ENCODE measurements around the gene SIGLEC11. TPM values are rescaled to one million over a fixed set of nuclear protein-coding genes. Genes with fewer than 3 reads are reported as not detected.

Gene SIGLEC11
- total RNA-seq, 4 donors from 2014 or later = 2.6 to 7.5 (median 4.3) TPM

GRCh38 chr19:49952906-49953305 lies 8.1 kb downstream of the SIGLEC11 start:
- no peaks in the 10 kb centered on the region for H3K36me3 ChIP-seq
- no peaks in the 10 kb centered on the region for H3K9me3 ChIP-seq
- H3K27me3 ChIP-seq = peaks cover 0 to 4% of the 10 kb centered on the region in 2 donors
- no peak for DNase-seq (ENCODE audit: low spot score in 2 of 2)
- WGBS, 2 donors = 74 to 76% methylated on average over 13 of the region's 13 CpGs
- no peak for TF ChIP-seq POLR2A (IDR thresholded peaks at IDR 0.05)
- TF ChIP-seq EP300 (IDR thresholded peaks at IDR 0.05) = no peak
- no peak for TF ChIP-seq CTCF (IDR thresholded peaks at IDR 0.05)
- no peak overlapping the region for H3K4me3 ChIP-seq
- H3K4me1 ChIP-seq = peaks cover 0 to 46% (median 18%) of the 10 kb centered on the region in 4 donors
- no peak overlapping the region for H3K27ac ChIP-seq

DNA sequence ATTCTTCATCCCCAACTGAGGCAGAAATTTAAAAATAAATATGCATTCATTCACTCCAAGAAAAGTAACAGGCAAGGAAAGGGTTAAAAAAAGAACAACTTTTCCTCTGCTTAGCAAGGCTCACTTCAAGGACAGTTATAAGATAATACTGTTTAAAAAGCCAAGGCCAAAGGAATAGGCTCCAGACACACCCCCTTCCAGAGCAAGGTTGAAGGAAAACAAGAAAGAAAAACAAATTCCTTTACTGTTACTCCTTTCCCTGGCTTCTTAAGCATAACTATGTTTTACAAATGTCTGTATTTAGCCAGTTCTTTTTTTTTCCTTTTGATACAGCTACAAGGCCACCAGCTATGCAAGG lies 8.5 kb downstream of the SIGLEC11 start:
- TF ChIP-seq EP300 (IDR thresholded peaks at IDR 0.05) (no peak), POLR2A (IDR thresholded peaks at IDR 0.05) (no peak), CTCF (IDR thresholded peaks at IDR 0.05) (no peak)
- no peak for DNase-seq (ENCODE audit: low spot score in 2 of 2)
- Histone ChIP-seq H3K27me3 (no peaks in the 10 kb centered on the region), H3K9me3 (no peaks in the 10 kb centered on the region), H3K27ac (no peak overlapping the region), H3K4me1 (peaks cover 0 to 46% (median 18%) of the 10 kb centered on the region in 4 donors), H3K36me3 (no peaks in the 10 kb centered on the region), H3K4me3 (no peak overlapping the region)

GRCh38 chr19:49951806-49952478 lies 9.0 kb downstream of the SIGLEC11 start:
- H3K27me3 ChIP-seq = no peaks in the 10 kb centered on the region
- no peaks in the 10 kb centered on the region for H3K9me3 ChIP-seq
- no peak for DNase-seq (ENCODE audit: low spot score in 2 of 2)
- peaks cover 0 to 46% (median 18%) of the 10 kb centered on the region in 4 donors for H3K4me1 ChIP-seq
- no peaks in the 10 kb centered on the region for H3K36me3 ChIP-seq
- no peak overlapping the region for H3K4me3 ChIP-seq
- WGBS, 2 donors = 86 to 93% methylated on average over 6 to 8 of the region's 9 CpGs
- TF ChIP-seq POLR2A (IDR thresholded peaks at IDR 0.05) (no peak), CTCF (IDR thresholded peaks at IDR 0.05) (no peak), EP300 (IDR thresholded peaks at IDR 0.05) (no peak)
- no peak overlapping the region for H3K27ac ChIP-seq

DNA sequence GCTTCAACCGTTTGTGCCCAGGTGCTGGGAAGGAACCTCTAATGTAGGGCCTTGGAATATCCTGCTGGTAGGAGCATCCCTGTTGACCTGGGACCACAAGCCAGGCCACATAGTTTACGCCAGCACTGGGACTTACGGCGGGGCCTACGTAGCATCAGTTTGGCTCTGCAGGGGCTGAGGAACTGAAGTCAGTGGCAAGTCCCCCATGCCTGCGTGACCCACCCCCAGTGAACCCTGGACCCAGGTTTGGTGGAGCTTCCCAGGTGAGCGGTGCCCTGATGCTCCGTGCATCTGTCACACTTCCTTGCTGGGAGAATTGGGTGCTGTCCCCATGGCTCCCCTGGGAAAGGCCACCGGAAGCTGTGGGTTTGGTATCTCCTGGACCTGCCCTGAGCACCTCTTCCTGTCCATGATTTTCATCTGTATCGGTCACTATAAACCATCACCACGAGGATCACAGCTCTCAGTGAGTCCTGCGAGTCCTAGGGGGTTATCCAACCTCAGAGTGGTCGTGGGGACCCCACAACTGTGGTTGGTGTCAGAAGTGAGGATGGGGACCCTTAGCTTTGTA lies 9.9 kb downstream of the SIGLEC11 start:
- no peak for TF ChIP-seq EP300 (IDR thresholded peaks at IDR 0.05)
- TF ChIP-seq POLR2A (IDR thresholded peaks at IDR 0.05) = no peak
- TF ChIP-seq CTCF (IDR thresholded peaks at IDR 0.05) = no peak
- no peaks in the 10 kb centered on the region for H3K36me3 ChIP-seq
- WGBS, 2 donors = 84 to 88% methylated on average over 12 to 13 of the region's 13 CpGs
- DNase-seq (ENCODE audit: low spot score in 2 of 2) = no peak
- H3K4me3 ChIP-seq = no peak overlapping the region
- H3K4me1 ChIP-seq = peaks cover 0 to 45% (median 17%) of the 10 kb centered on the region in 4 donors
- no peaks in the 10 kb centered on the region for H3K27me3 ChIP-seq
- no peak overlapping the region for H3K27ac ChIP-seq
- no peaks in the 10 kb centered on the region for H3K9me3 ChIP-seq

DNA sequence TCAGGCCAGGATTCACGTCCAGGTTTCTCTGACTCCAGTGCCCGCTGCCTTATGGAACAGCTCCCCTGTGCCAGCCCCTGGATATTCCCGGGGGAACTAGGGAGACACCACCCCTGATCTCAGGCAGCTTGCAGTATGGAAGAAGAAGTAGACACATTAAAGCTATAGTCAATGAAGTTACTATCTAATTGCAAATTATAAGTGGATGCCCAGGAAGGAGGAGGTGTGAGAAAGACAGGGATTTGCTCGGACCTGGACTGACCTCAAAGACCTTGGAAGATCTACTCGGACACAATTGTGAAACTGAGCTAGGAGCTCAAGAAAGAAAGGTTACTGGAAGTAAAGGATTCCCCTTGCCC lies 10.4 kb downstream of the SIGLEC11 start:
- Histone ChIP-seq H3K36me3 (no peaks in the 10 kb centered on the region), H3K4me1 (peaks cover 0 to 40% (median 15%) of the 10 kb centered on the region in 4 donors), H3K27ac (no peak overlapping the region), H3K4me3 (no peak overlapping the region), H3K9me3 (no peaks in the 10 kb centered on the region), H3K27me3 (no peaks in the 10 kb centered on the region)
- 68 to 86% methylated on average over 5 of the region's 5 CpGs for WGBS, 2 donors
- no peak for DNase-seq (ENCODE audit: low spot score in 2 of 2)
- TF ChIP-seq EP300 (IDR thresholded peaks at IDR 0.05) (no peak), POLR2A (IDR thresholded peaks at IDR 0.05) (no peak), CTCF (IDR thresholded peaks at IDR 0.05) (no peak)
